WTC11 (cell line): Measurements from ENCODE around the gene PSD4. TPM values are rescaled to one million over a fixed set of nuclear protein-coding genes. Genes with fewer than 3 reads are reported as not detected.

Experiments
- ATAC-seq: fragments of 200-7000 bp; cut with Tn5 transposase; 2 replicates; pipeline ENCODE4 v1.10.0; 2021; ENCODE audit warnings: mild to moderate bottlenecking, moderate library complexity
- CTCF ChIA-PET: fragments of 300-600 bp; sonication (Branson Sonifier 250); formaldehyde crosslinking; loops from one replicate; lab custom pipeline; 2021; ENCODE audit warnings: antibody characterized with exemption; lab: Charles Lee
- POLR2A ChIA-PET: fragments of 350-600 bp; sonication (Branson Sonifier 250); formaldehyde crosslinking; loops from one replicate; lab custom pipeline; 2021; ENCODE audit warnings: antibody characterized with exemption; lab: Charles Lee
- DNase-seq: peaks from one replicate; pipeline ENCODE4 v3.0.0; 2021; ENCODE audit warnings: low spot score
- H3K27ac Mint-ChIP-seq: 2 replicates; pipeline ENCODE4 v1.8.0; 2021; ENCODE audit warnings: mixed read lengths
- H3K27me3 Mint-ChIP-seq: 2 replicates; pipeline ENCODE4 v1.8.0; 2021; ENCODE audit warnings: low read depth, mild to moderate bottlenecking, moderate library complexity, mixed read lengths
- H3K36me3 Mint-ChIP-seq: 2 replicates; pipeline ENCODE4 v1.8.0; 2021; ENCODE audit warnings: mixed read lengths
- H3K4me1 Mint-ChIP-seq: 2 replicates; pipeline ENCODE4 v1.8.0; 2022; ENCODE audit warnings: mixed read lengths
- H3K4me3 Mint-ChIP-seq: 2 replicates; pipeline ENCODE4 v1.8.0; 2021; ENCODE audit warnings: mild to moderate bottlenecking, moderate library complexity, mixed read lengths
- H3K9me3 Mint-ChIP-seq: 2 replicates; pipeline ENCODE4 v1.8.0; 2021; ENCODE audit warnings: mixed read lengths
- ATF1 ChIP-seq: sonication (generic); formaldehyde crosslinking; IDR thresholded peaks from 2 replicates; pipeline ENCODE4 v1.8.1; 2023; ENCODE audit warnings: mild to moderate bottlenecking, moderate library complexity, missing genetic modification reagents
- ETV6 ChIP-seq: sonication (generic); formaldehyde crosslinking; IDR thresholded peaks from 2 replicates; pipeline ENCODE4 v1.8.1; 2022; ENCODE audit warnings: mild to moderate bottlenecking, missing genetic modification reagents
- FOXK1 ChIP-seq: sonication (generic); formaldehyde crosslinking; IDR thresholded peaks from 2 replicates; pipeline ENCODE4 v1.8.0; 2022; ENCODE audit warnings: mild to moderate bottlenecking, moderate library complexity, missing genetic modification reagents
- FOXP1 ChIP-seq: sonication (generic); formaldehyde crosslinking; IDR thresholded peaks from 2 replicates; pipeline ENCODE4 v1.8.0; 2022; ENCODE audit warnings: missing genetic modification reagents, mild to moderate bottlenecking, moderate library complexity, borderline replicate concordance
- GRHL2 ChIP-seq: fragments of 250-450 bp; sonication (Bioruptor Pico); IDR thresholded peaks from 2 replicates; pipeline ENCODE4 v1.8.0; 2022; ENCODE audit warnings: mild to moderate bottlenecking, moderate library complexity; ENCODE audit not compliant: insufficient replicate concordance, severe bottlenecking
- JAZF1 ChIP-seq: fragments of 250-450 bp; sonication (Bioruptor Pico); IDR thresholded peaks from 2 replicates; pipeline ENCODE4 v1.9.0; 2021; ENCODE audit warnings: moderate library complexity, mild to moderate bottlenecking, inconsistent platforms
- NR3C1 ChIP-seq: sonication (generic); formaldehyde crosslinking; conservative IDR thresholded peaks from 2 replicates; pipeline ENCODE4 v1.8.1; 2023; ENCODE audit warnings: low read depth, mild to moderate bottlenecking, missing genetic modification reagents
- SMAD3 ChIP-seq: sonication (generic); formaldehyde crosslinking; IDR thresholded peaks from 2 replicates; pipeline ENCODE4 v1.8.0; 2022; ENCODE audit warnings: missing genetic modification reagents, mild to moderate bottlenecking, borderline replicate concordance
- SOX15 ChIP-seq: fragments of 250-450 bp; sonication (Bioruptor Pico); IDR thresholded peaks from 2 replicates; pipeline ENCODE4 v1.9.0; 2021; ENCODE audit warnings: mild to moderate bottlenecking
- SP1 ChIP-seq: sonication (generic); formaldehyde crosslinking; conservative IDR thresholded peaks from 2 replicates; pipeline ENCODE4 v1.8.1; 2022; ENCODE audit warnings: missing genetic modification reagents
- TCF7 ChIP-seq: sonication (generic); formaldehyde crosslinking; IDR thresholded peaks from 2 replicates; pipeline ENCODE4 v1.8.0; 2022; ENCODE audit warnings: mild to moderate bottlenecking, low read depth, missing genetic modification reagents, moderate library complexity
- TEAD4 ChIP-seq: sonication (generic); formaldehyde crosslinking; IDR thresholded peaks from 2 replicates; pipeline ENCODE4 v1.8.0; 2022; ENCODE audit warnings: mild to moderate bottlenecking, missing genetic modification reagents
- total RNA-seq: library from RNA; stranded (reverse); gene quantifications from 3 replicates; pipeline ENCODE4 v1.2.3, GENCODE V29; 2021
- TF ChIP-seq, protein P1 (sequence below): sonication (generic); formaldehyde crosslinking; IDR thresholded peaks from 2 replicates; pipeline ENCODE4 v1.8.1; 2022; ENCODE audit warnings: mild to moderate bottlenecking, moderate library complexity, missing genetic modification reagents
- TF ChIP-seq, protein P2 (sequence below): sonication (generic); formaldehyde crosslinking; IDR thresholded peaks from 2 replicates; pipeline ENCODE4 v1.8.0; 2023; ENCODE audit warnings: missing genetic modification reagents
- TF ChIP-seq, protein P3 (sequence below): fragments of 250-450 bp; sonication (Bioruptor Pico); IDR thresholded peaks from 2 replicates; pipeline ENCODE4 v1.8.0; 2021; ENCODE audit warnings: mild to moderate bottlenecking
- TF ChIP-seq, protein P4 (sequence below): sonication (generic); formaldehyde crosslinking; IDR thresholded peaks from 2 replicates; pipeline ENCODE4 v1.8.1; 2022; ENCODE audit warnings: low read depth, missing genetic modification reagents, borderline replicate concordance
- TF ChIP-seq, protein P5 (sequence below): sonication (generic); formaldehyde crosslinking; IDR thresholded peaks from 2 replicates; pipeline ENCODE4 v1.8.0; 2023; ENCODE audit warnings: missing genetic modification reagents, mild to moderate bottlenecking, borderline replicate concordance
- TF ChIP-seq, protein P6 (sequence below): fragments of 250-450 bp; sonication (Bioruptor Pico); IDR thresholded peaks from 2 replicates; pipeline ENCODE4 v1.9.0; 2021; ENCODE audit warnings: mild to moderate bottlenecking, borderline replicate concordance

Gene PSD4
- total RNA-seq, 1 experiment from 2014 or later = 1.5 TPM

DNA sequence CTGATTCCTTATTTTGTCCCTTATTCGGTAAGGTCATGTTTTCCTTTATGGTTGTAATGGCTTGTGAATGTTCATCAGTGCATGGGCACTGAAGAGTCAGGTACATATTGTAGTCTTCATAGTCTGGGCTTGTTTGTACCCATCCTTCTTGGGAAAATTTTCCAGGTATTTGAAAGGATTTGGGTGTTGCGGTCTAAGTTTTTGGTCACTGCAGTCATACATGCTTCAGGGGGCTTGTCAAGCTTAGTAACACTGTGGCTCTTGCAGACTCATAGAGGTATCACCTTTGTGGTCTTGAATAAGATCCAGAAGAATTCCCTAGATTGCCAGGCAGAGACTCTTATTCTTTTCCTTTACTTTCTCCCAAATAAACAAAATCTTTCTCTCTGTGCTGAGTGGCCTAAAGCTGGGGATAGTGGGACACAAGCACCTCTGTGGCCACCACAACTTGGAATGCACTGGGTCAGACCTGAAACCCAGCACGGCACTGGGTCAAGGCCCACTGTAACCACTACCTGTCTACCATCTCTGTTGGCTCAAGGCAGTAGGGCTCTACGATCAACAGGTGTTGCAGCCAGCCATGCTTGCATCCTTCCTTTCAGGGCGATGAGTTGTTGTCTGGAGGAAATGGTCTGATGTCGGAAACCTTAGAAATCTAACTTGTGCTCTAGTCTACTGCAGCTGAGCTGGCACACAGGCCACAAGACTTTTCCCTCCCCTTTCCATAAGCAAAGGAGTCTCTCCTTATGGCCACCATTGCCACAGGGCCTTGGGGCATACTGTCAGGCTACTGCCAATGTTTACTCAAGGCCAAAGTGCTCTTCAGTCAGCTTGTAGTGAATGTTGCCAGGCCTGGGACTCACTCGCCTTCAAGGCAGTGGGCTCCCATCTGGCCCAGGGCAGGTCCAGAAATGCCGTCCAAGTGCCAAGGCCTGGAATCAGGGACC lies 24.9 kb upstream of the PSD4 start:
- POLR2A ChIA-PET = no interaction called here
- DNase-seq (no peak), ATAC-seq (no peak)
- no peak overlapping the region for H3K27ac Mint-ChIP-seq
- no peak overlapping the region for H3K4me3 Mint-ChIP-seq
- TF ChIP-seq GRHL2 (CRISPR knock-in tag) (no peak), JAZF1 (CRISPR knock-in tag) (no peak), NR3C1 (CRISPR knock-in tag) (no peak), SOX15 (CRISPR knock-in tag) (no peak), FOXK1 (CRISPR knock-in tag) (no peak), ATF1 (no peak), FOXP1 (CRISPR knock-in tag) (no peak), ETV6 (CRISPR knock-in tag) (no peak), TCF7 (CRISPR knock-in tag) (no peak), SMAD3 (CRISPR knock-in tag) (no peak), SP1 (CRISPR knock-in tag) (no peak), TEAD4 (no peak)
- TF ChIP-seq, protein P1, sequence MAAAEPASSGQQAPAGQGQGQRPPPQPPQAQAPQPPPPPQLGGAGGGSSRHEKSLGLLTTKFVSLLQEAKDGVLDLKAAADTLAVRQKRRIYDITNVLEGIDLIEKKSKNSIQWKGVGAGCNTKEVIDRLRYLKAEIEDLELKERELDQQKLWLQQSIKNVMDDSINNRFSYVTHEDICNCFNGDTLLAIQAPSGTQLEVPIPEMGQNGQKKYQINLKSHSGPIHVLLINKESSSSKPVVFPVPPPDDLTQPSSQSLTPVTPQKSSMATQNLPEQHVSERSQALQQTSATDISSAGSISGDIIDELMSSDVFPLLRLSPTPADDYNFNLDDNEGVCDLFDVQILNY = no peak
- TF ChIP-seq, protein P2, sequence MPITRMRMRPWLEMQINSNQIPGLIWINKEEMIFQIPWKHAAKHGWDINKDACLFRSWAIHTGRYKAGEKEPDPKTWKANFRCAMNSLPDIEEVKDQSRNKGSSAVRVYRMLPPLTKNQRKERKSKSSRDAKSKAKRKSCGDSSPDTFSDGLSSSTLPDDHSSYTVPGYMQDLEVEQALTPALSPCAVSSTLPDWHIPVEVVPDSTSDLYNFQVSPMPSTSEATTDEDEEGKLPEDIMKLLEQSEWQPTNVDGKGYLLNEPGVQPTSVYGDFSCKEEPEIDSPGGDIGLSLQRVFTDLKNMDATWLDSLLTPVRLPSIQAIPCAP (CRISPR knock-in tag) = no peak
- TF ChIP-seq, protein P3, sequence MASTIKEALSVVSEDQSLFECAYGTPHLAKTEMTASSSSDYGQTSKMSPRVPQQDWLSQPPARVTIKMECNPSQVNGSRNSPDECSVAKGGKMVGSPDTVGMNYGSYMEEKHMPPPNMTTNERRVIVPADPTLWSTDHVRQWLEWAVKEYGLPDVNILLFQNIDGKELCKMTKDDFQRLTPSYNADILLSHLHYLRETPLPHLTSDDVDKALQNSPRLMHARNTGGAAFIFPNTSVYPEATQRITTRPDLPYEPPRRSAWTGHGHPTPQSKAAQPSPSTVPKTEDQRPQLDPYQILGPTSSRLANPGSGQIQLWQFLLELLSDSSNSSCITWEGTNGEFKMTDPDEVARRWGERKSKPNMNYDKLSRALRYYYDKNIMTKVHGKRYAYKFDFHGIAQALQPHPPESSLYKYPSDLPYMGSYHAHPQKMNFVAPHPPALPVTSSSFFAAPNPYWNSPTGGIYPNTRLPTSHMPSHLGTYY (CRISPR knock-in tag) = no peak
- TF ChIP-seq, protein P4, sequence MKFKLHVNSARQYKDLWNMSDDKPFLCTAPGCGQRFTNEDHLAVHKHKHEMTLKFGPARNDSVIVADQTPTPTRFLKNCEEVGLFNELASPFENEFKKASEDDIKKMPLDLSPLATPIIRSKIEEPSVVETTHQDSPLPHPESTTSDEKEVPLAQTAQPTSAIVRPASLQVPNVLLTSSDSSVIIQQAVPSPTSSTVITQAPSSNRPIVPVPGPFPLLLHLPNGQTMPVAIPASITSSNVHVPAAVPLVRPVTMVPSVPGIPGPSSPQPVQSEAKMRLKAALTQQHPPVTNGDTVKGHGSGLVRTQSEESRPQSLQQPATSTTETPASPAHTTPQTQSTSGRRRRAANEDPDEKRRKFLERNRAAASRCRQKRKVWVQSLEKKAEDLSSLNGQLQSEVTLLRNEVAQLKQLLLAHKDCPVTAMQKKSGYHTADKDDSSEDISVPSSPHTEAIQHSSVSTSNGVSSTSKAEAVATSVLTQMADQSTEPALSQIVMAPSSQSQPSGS (CRISPR knock-in tag) = no peak
- TF ChIP-seq, protein P5, sequence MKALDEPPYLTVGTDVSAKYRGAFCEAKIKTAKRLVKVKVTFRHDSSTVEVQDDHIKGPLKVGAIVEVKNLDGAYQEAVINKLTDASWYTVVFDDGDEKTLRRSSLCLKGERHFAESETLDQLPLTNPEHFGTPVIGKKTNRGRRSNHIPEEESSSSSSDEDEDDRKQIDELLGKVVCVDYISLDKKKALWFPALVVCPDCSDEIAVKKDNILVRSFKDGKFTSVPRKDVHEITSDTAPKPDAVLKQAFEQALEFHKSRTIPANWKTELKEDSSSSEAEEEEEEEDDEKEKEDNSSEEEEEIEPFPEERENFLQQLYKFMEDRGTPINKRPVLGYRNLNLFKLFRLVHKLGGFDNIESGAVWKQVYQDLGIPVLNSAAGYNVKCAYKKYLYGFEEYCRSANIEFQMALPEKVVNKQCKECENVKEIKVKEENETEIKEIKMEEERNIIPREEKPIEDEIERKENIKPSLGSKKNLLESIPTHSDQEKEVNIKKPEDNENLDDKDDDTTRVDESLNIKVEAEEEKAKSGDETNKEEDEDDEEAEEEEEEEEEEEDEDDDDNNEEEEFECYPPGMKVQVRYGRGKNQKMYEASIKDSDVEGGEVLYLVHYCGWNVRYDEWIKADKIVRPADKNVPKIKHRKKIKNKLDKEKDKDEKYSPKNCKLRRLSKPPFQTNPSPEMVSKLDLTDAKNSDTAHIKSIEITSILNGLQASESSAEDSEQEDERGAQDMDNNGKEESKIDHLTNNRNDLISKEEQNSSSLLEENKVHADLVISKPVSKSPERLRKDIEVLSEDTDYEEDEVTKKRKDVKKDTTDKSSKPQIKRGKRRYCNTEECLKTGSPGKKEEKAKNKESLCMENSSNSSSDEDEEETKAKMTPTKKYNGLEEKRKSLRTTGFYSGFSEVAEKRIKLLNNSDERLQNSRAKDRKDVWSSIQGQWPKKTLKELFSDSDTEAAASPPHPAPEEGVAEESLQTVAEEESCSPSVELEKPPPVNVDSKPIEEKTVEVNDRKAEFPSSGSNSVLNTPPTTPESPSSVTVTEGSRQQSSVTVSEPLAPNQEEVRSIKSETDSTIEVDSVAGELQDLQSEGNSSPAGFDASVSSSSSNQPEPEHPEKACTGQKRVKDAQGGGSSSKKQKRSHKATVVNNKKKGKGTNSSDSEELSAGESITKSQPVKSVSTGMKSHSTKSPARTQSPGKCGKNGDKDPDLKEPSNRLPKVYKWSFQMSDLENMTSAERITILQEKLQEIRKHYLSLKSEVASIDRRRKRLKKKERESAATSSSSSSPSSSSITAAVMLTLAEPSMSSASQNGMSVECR (CRISPR knock-in tag) = no peak
- TF ChIP-seq, protein P6, sequence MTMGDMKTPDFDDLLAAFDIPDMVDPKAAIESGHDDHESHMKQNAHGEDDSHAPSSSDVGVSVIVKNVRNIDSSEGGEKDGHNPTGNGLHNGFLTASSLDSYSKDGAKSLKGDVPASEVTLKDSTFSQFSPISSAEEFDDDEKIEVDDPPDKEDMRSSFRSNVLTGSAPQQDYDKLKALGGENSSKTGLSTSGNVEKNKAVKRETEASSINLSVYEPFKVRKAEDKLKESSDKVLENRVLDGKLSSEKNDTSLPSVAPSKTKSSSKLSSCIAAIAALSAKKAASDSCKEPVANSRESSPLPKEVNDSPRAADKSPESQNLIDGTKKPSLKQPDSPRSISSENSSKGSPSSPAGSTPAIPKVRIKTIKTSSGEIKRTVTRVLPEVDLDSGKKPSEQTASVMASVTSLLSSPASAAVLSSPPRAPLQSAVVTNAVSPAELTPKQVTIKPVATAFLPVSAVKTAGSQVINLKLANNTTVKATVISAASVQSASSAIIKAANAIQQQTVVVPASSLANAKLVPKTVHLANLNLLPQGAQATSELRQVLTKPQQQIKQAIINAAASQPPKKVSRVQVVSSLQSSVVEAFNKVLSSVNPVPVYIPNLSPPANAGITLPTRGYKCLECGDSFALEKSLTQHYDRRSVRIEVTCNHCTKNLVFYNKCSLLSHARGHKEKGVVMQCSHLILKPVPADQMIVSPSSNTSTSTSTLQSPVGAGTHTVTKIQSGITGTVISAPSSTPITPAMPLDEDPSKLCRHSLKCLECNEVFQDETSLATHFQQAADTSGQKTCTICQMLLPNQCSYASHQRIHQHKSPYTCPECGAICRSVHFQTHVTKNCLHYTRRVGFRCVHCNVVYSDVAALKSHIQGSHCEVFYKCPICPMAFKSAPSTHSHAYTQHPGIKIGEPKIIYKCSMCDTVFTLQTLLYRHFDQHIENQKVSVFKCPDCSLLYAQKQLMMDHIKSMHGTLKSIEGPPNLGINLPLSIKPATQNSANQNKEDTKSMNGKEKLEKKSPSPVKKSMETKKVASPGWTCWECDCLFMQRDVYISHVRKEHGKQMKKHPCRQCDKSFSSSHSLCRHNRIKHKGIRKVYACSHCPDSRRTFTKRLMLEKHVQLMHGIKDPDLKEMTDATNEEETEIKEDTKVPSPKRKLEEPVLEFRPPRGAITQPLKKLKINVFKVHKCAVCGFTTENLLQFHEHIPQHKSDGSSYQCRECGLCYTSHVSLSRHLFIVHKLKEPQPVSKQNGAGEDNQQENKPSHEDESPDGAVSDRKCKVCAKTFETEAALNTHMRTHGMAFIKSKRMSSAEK (CRISPR knock-in tag) = no peak
- H3K9me3 Mint-ChIP-seq = peaks cover 12% of the 10 kb centered on the region
- no peaks in the 10 kb centered on the region for H3K36me3 Mint-ChIP-seq
- H3K4me1 Mint-ChIP-seq = no peaks in the 10 kb centered on the region
- CTCF ChIA-PET = interaction anchor here (0.9 to 1.6 kb wide), 3 partner anchors 11 to 50 kb away, joined by 3 to 9 read pairs (median 7); no protein-coding TSS in a partner anchor
- peaks cover 5% of the 10 kb centered on the region; the same call in 1 of the 2 replicates for H3K27me3 Mint-ChIP-seq
